HCT116 (cell line): ENCODE results near the gene KCNK10. TPM values are rescaled to one million over a fixed set of nuclear protein-coding genes. Genes with fewer than 3 reads are reported as not detected.

Experiments used
- ATAC-seq: fragments of 200-7000 bp; cut with Tn5 transposase; 2 replicates; pipeline ENCODE4 v1.9.1; 2020; ENCODE audit warnings: mild to moderate bottlenecking, moderate library complexity
- BruUV-seq: library from RNA; stranded (reverse); fragments of 400-500 nt; replicated peaks from 2 replicates; lab custom pipeline; 2021; lab: Mats Ljungman, UMichigan
- CTCF ChIA-PET: fragments of 300-600 bp; sonication (Branson Sonifier 250); formaldehyde crosslinking; loops from one replicate; lab custom pipeline; 2021; ENCODE audit warnings: antibody characterized with exemption; lab: Charles Lee
- POLR2A ChIA-PET: fragments of 300-600, 350-600 bp; sonication (Branson Sonifier 250); formaldehyde crosslinking; loops from one replicate; lab custom pipeline; 2021; ENCODE audit warnings: antibody characterized with exemption; lab: Charles Lee
- RAD21 ChIA-PET, 2 experiments: fragments of 300-600 bp; sonication (Branson Sonifier 250); formaldehyde crosslinking; loops; one replicate each; lab custom pipeline; 2023; ENCODE audit warnings: low total read pairs in 2 of 2; ENCODE audit not compliant: uncharacterized antibody in 2 of 2, unreplicated experiment in 2 of 2, low non-redundant PET in 1 of 2; lab: Charles Lee
- DNase-seq: peaks from one replicate; pipeline ENCODE4 v3.0.0-alpha.2; 2010; ENCODE audit warnings: low read depth, low spot score
- H2AFZ ChIP-seq: fragments of 200-600 bp; shearing (Covaris generic), sonication (generic); 2 replicates; pipeline ENCODE4 v1.6.1; 2017; ENCODE audit warnings: low read depth, mixed run types, mixed read lengths, antibody characterized with exemption, low read length; ENCODE audit not compliant: poor library complexity, severe bottlenecking
- H3K27ac ChIP-seq: 2 replicates; pipeline ENCODE4 v1.5.1; 2012; ENCODE audit warnings: low read depth, low read length
- H3K27me3 ChIP-seq: fragments of 200-600 bp; sonication (generic); 2 replicates; pipeline ENCODE4 v1.6.1; 2016; ENCODE audit warnings: mixed run types, low read length, mixed read lengths; ENCODE audit not compliant: insufficient read depth
- H3K36me3 ChIP-seq, 2 experiments: fragments of 200-500 bp in 1 of 2; fragments of 200-600 bp in 1 of 2; sonication (Bioruptor generic) in 1 of 2; sonication (generic) in 1 of 2; 2 replicates each; pipeline versions ENCODE4 v1.5.1 to v1.6.1; 2014 to 2016; ENCODE audit warnings: low read length in 2 of 2, inconsistent platforms in 1 of 2, mixed read lengths in 1 of 2, mixed run types in 1 of 2; ENCODE audit not compliant: insufficient read depth in 2 of 2, control insufficient read depth in 1 of 2
- H3K4me1 ChIP-seq, 2 experiments: fragments of 200-600 bp in 1 of 2; sonication (generic) in 1 of 2; 2 replicates each; pipeline versions ENCODE4 v1.5.1 to v1.6.1; 2012 to 2017; ENCODE audit warnings: low read length in 2 of 2, inconsistent platforms in 1 of 2, mild to moderate bottlenecking in 1 of 2, mixed read lengths in 1 of 2, mixed run types in 1 of 2, moderate library complexity in 1 of 2; ENCODE audit not compliant: insufficient read depth in 2 of 2, control insufficient read depth in 1 of 2
- H3K4me2 ChIP-seq: fragments of 200-600 bp; sonication (generic); 2 replicates; pipeline ENCODE4 v1.6.1; 2017; ENCODE audit warnings: mixed run types, low read length, mixed read lengths
- H3K4me3 ChIP-seq, 2 experiments: fragments of 200-600 bp in 1 of 2; sonication (generic) in 1 of 2; replicated peaks in 1 of 2; 2 replicates each; pipeline ENCODE4 v1.5.1; 2011 to 2016; ENCODE audit warnings: low read length in 2 of 2, control low read depth in 1 of 2, low read depth in 1 of 2, mild to moderate bottlenecking in 1 of 2, mixed read lengths in 1 of 2, mixed run types in 1 of 2
- H3K79me2 ChIP-seq: fragments of 200-600 bp; sonication (generic); 2 replicates; pipeline ENCODE4 v1.6.1; 2017; ENCODE audit warnings: mild to moderate bottlenecking, mixed run types, low read length, moderate library complexity, mixed read lengths; ENCODE audit not compliant: insufficient read depth
- H3K9ac ChIP-seq: fragments of 200-600 bp; sonication (generic); 2 replicates; pipeline ENCODE4 v1.6.1; 2016; ENCODE audit warnings: low read length, mixed read lengths
- H3K9me2 ChIP-seq: fragments of 200-600 bp; sonication (generic), shearing (Covaris generic); 2 replicates; pipeline ENCODE4 v1.6.1; 2017; ENCODE audit warnings: mixed run types, mild to moderate bottlenecking, moderate library complexity; ENCODE audit not compliant: insufficient read depth
- H3K9me3 ChIP-seq, 2 experiments: fragments of 200-500 bp in 1 of 2; fragments of 200-600 bp in 1 of 2; sonication (Bioruptor generic) in 1 of 2; sonication (generic) in 1 of 2; 2 replicates each; pipeline ENCODE4 v1.6.1; 2014 to 2017; ENCODE audit warnings: low read length in 2 of 2, mixed read lengths in 2 of 2, inconsistent platforms in 1 of 2, low read depth in 1 of 2, mild to moderate bottlenecking in 1 of 2, mixed run types in 1 of 2, moderate library complexity in 1 of 2; ENCODE audit not compliant: control insufficient read depth in 1 of 2, insufficient read depth in 1 of 2
- H4K20me1 ChIP-seq: fragments of 200-600 bp; sonication (generic), shearing (Covaris generic); 2 replicates; pipeline ENCODE4 v1.6.1; 2017; ENCODE audit warnings: mixed run types, mild to moderate bottlenecking, moderate library complexity; ENCODE audit not compliant: insufficient read depth
- ATF3 ChIP-seq: IDR thresholded peaks from 2 replicates; pipeline ENCODE4 v1.6.1; 2012
- CBX3 ChIP-seq: IDR thresholded peaks from 2 replicates; pipeline ENCODE4 v1.6.1; 2012; ENCODE audit warnings: low read depth
- CEBPB ChIP-seq: IDR thresholded peaks from 2 replicates; pipeline ENCODE4 v1.6.1; 2012; ENCODE audit warnings: low read depth
- CTCF ChIP-seq, 3 experiments: fragments of 200-600 bp in 1 of 3; sonication (generic) in 1 of 3; IDR thresholded peaks in 2 of 3; conservative IDR thresholded peaks in 1 of 3; 2 replicates each; pipeline ENCODE4 v1.5.1; 2012 to 2017; ENCODE audit warnings: low read depth in 2 of 3, low read length in 2 of 3, antibody characterized with exemption in 1 of 3, borderline replicate concordance in 1 of 3, control low read depth in 1 of 3, mild to moderate bottlenecking in 1 of 3, mixed read lengths in 1 of 3, mixed run types in 1 of 3, moderate library complexity in 1 of 3; ENCODE audit not compliant: insufficient read depth in 1 of 3
- EGR1 ChIP-seq: IDR thresholded peaks from 2 replicates; pipeline ENCODE4 v1.6.1; 2012; ENCODE audit warnings: low read depth
- ELF1 ChIP-seq: IDR thresholded peaks from 2 replicates; pipeline ENCODE4 v1.6.1; 2012; ENCODE audit warnings: low read depth, borderline replicate concordance
- EZH2 ChIP-seq: fragments of 200-600 bp; sonication (generic); IDR thresholded peaks from 2 replicates; pipeline ENCODE4 v1.6.1; 2017; ENCODE audit warnings: antibody characterized with exemption, mixed run types
- JUND ChIP-seq: IDR thresholded peaks from 2 replicates; pipeline ENCODE4 v1.6.1; 2012
- MAX ChIP-seq: IDR thresholded peaks from 2 replicates; pipeline ENCODE4 v1.6.1; 2012
- POLR2A ChIP-seq: IDR thresholded peaks from 2 replicates; pipeline ENCODE4 v1.7.0; 2011; ENCODE audit warnings: borderline replicate concordance; ENCODE audit not compliant: insufficient read depth, insufficient read length; ENCODE audit errors: extremely low read depth
- SIN3A ChIP-seq: IDR thresholded peaks from 2 replicates; pipeline ENCODE4 v1.6.1; 2012; ENCODE audit warnings: low read depth
- SP1 ChIP-seq: IDR thresholded peaks from 2 replicates; pipeline ENCODE4 v1.6.1; 2012; ENCODE audit warnings: low read depth
- YY1 ChIP-seq: IDR thresholded peaks from 2 replicates; pipeline ENCODE4 v1.6.1; 2011; ENCODE audit warnings: low read length, low read depth, moderate library complexity, mild to moderate bottlenecking; ENCODE audit not compliant: insufficient replicate concordance; ENCODE audit errors: extremely low read depth
- ZFX ChIP-seq: fragments of 450-650 bp; IDR thresholded peaks from 2 replicates; pipeline ENCODE4 v1.6.1; 2017
- ZNF274 ChIP-seq: fragments of 200-500 bp; sonication (Bioruptor generic); IDR thresholded peaks from 2 replicates; pipeline ENCODE4 v1.6.1; 2014; ENCODE audit warnings: mild to moderate bottlenecking, low read depth, low read length, inconsistent platforms
- intact Hi-C: fragments of 100-400 bp; cut with micrococcal nuclease; formaldehyde crosslinking; loops from 2 replicates; pipeline ENCODE4 v1.10.0; 2022
- total RNA-seq: library from RNA; stranded (reverse); gene quantifications from one replicate; pipeline ENCODE4 v1.2.1, GENCODE V29; 2021; ENCODE audit not compliant: unreplicated experiment

Gene KCNK10
- total RNA-seq, 1 experiment from 2014 or later, result not detected

- Histone ChIP-seq H3K4me1 (no peaks in the 10 kb centered on the region), H3K9me2 (no peaks in the 10 kb centered on the region), H2AFZ (no peak overlapping the region), H3K9ac (no peak overlapping the region), H4K20me1 (no peaks in the 10 kb centered on the region), H3K27ac (no peak overlapping the region), H3K4me2 (no peak overlapping the region), H3K36me3 (no peaks in the 10 kb centered on the region), H3K9me3 (no peaks in the 10 kb centered on the region), H3K27me3 (no peaks in the 10 kb centered on the region), H3K4me3 (no peak overlapping the region), H3K79me2 (no peaks in the 10 kb centered on the region)
- ATAC-seq, result no peak
- POLR2A ChIA-PET, result no interaction called here
- CTCF ChIA-PET, result no interaction called here
- no TSS peak for BruUV-seq
- intact Hi-C loops, result no loop called here
- no peak for TF ChIP-seq ELF1
- no peak for TF ChIP-seq SIN3A
- no peak for TF ChIP-seq EZH2
- TF ChIP-seq CBX3, result no peak
- TF ChIP-seq JUND, result no peak
- no peak for TF ChIP-seq POLR2A
- no peak for TF ChIP-seq MAX
- no peak for TF ChIP-seq CEBPB
- TF ChIP-seq EGR1, result no peak
- no peak for TF ChIP-seq ZFX
- TF ChIP-seq ATF3, result no peak
- no peak for TF ChIP-seq SP1
- no peak for TF ChIP-seq YY1
- no peak for TF ChIP-seq CTCF (IDR thresholded peaks at IDR 0.05 in 2 of 3, conservative IDR thresholded peaks at IDR 0.05 in 1 of 3; ENCODE audit: borderline replicate concordance in 1 of 3, insufficient read depth in 1 of 3, low read depth in 2 of 3, low read length in 2 of 3)
- no peak for TF ChIP-seq ZNF274
- TF ChIP-seq, all 23 proteins: peak for 0
- no peak for DNase-seq
- RAD21 ChIA-PET, result no interaction called here
These were observed 159.3 kb downstream of the KCNK10 start for GRCh38 chr14:88163731-88164255.
